ENCODE measurements around the gene GSE1. TPM values are rescaled to one million over a fixed set of nuclear protein-coding genes. Genes with fewer than 3 reads are reported as not detected.

GSE1 gene
- polyA plus RNA-seq, 1 donor (not counting 4 experiments of a cell fraction or from before 2014, with no cell fraction given), result 5.0 TPM

- Histone ChIP-seq H2AFZ (ENCODE audit: control insufficient read depth, low read length) (no peak overlapping the region), H3K4me1 (ENCODE audit: control insufficient read depth, extremely low read depth, insufficient read depth, low read length) (no peaks in the 10 kb centered on the region), H3K4me2 (ENCODE audit: control insufficient read depth, extremely low read depth, insufficient read depth, low read depth, low read length) (no peak overlapping the region), H4K20me1 (ENCODE audit: control insufficient read depth, extremely low read depth, insufficient read depth, low read length) (peaks cover 3% of the 10 kb centered on the region), H3K9me3 (ENCODE audit: control insufficient read depth, low read depth, low read length) (no peaks in the 10 kb centered on the region), H3K4me3 (ENCODE audit: control insufficient read depth in 2 of 3, extremely low read depth in 1 of 3, insufficient read depth in 2 of 3, low read depth in 1 of 3, low read length in 3 of 3) (no peak overlapping the region), H3K36me3 (ENCODE audit: control insufficient read depth in 2 of 2, extremely low read depth in 1 of 2, insufficient read depth in 2 of 2, low read length in 2 of 2) (peaks cover 25 to 44% of the 10 kb centered on the region in 2 experiments), H3K27me3 (ENCODE audit: control insufficient read depth, extremely low read depth, insufficient read depth, low read length) (no peaks in the 10 kb centered on the region), H3K9me1 (ENCODE audit: control insufficient read depth, extremely low read depth, insufficient read depth, low read length) (no peaks in the 10 kb centered on the region), H3K79me2 (ENCODE audit: control insufficient read depth, insufficient read depth, low read length) (no peaks in the 10 kb centered on the region), H3K27ac (ENCODE audit: control insufficient read depth, insufficient read depth, low read length) (no peak overlapping the region), H3K9ac (ENCODE audit: control insufficient read depth, extremely low read depth, insufficient read depth, low read length) (no peak overlapping the region)
- DNase-seq (ENCODE audit: low read depth, low spot score) (no peak), FAIRE-seq (no peak)
- TF ChIP-seq CTCF (optimal IDR thresholded peaks at IDR 0.05 in 1 of 3, IDR thresholded peaks at IDR 0.05 in 1 of 3, conservative IDR thresholded peaks at IDR 0.05 in 1 of 3; ENCODE audit: extremely low read depth in 1 of 3, insufficient read depth in 2 of 3, low read length in 3 of 3), result no peak
- TF ChIP-seq EZH2 (IDR thresholded peaks at IDR 0.05; ENCODE audit: low read length), result no peak
- dilution Hi-C loops (cut with MboI; ENCODE audit: extremely low pct_ligation_motif_present, low sequenced_read_pairs), result no loop called here
Observed at GRCh38 chr16:85664580-85665372, 51.7 kb downstream of the GSE1 start.

GRCh38 chr16:85665373-85665740 is 52.2 kb downstream of the GSE1 start:
- dilution Hi-C loops (cut with MboI; ENCODE audit: extremely low pct_ligation_motif_present, low sequenced_read_pairs), result no loop called here
- peaks cover 25 to 44% of the 10 kb centered on the region in 2 experiments for H3K36me3 ChIP-seq (ENCODE audit: control insufficient read depth in 2 of 2, extremely low read depth in 1 of 2, insufficient read depth in 2 of 2, low read length in 2 of 2)
- no peak overlapping the region for H2AFZ ChIP-seq (ENCODE audit: control insufficient read depth, low read length)
- no peaks in the 10 kb centered on the region for H3K9me3 ChIP-seq (ENCODE audit: control insufficient read depth, low read depth, low read length)
- no peak for DNase-seq (ENCODE audit: low read depth, low spot score)
- TF ChIP-seq EZH2 (IDR thresholded peaks at IDR 0.05; ENCODE audit: low read length), result no peak
- TF ChIP-seq CTCF (optimal IDR thresholded peaks at IDR 0.05 in 1 of 3, IDR thresholded peaks at IDR 0.05 in 1 of 3, conservative IDR thresholded peaks at IDR 0.05 in 1 of 3; ENCODE audit: extremely low read depth in 1 of 3, insufficient read depth in 2 of 3, low read length in 3 of 3), result no peak
- H3K4me2 ChIP-seq (ENCODE audit: control insufficient read depth, extremely low read depth, insufficient read depth, low read depth, low read length), result no peak overlapping the region
- H3K4me3 ChIP-seq (ENCODE audit: control insufficient read depth in 2 of 3, extremely low read depth in 1 of 3, insufficient read depth in 2 of 3, low read depth in 1 of 3, low read length in 3 of 3), result no peak overlapping the region
- H3K9ac ChIP-seq (ENCODE audit: control insufficient read depth, extremely low read depth, insufficient read depth, low read length), result no peak overlapping the region
- H3K79me2 ChIP-seq (ENCODE audit: control insufficient read depth, insufficient read depth, low read length), result no peaks in the 10 kb centered on the region
- no peak overlapping the region for H3K27ac ChIP-seq (ENCODE audit: control insufficient read depth, insufficient read depth, low read length)
- no peaks in the 10 kb centered on the region for H3K27me3 ChIP-seq (ENCODE audit: control insufficient read depth, extremely low read depth, insufficient read depth, low read length)
- H4K20me1 ChIP-seq (ENCODE audit: control insufficient read depth, extremely low read depth, insufficient read depth, low read length), result no peaks in the 10 kb centered on the region
- no peaks in the 10 kb centered on the region for H3K9me1 ChIP-seq (ENCODE audit: control insufficient read depth, extremely low read depth, insufficient read depth, low read length)
- FAIRE-seq, result no peak
- no peaks in the 10 kb centered on the region for H3K4me1 ChIP-seq (ENCODE audit: control insufficient read depth, extremely low read depth, insufficient read depth, low read length)

Measured in keratinocyte (primary cell).